ENCODE measurements around the gene TRIP13. TPM values are rescaled to one million over a fixed set of nuclear protein-coding genes. Genes with fewer than 3 reads are reported as not detected.

TRIP13 gene
- total and polyA plus RNA-seq, 4 donors, result 2.7 to 6.2 (median 3.2) TPM

DNA sequence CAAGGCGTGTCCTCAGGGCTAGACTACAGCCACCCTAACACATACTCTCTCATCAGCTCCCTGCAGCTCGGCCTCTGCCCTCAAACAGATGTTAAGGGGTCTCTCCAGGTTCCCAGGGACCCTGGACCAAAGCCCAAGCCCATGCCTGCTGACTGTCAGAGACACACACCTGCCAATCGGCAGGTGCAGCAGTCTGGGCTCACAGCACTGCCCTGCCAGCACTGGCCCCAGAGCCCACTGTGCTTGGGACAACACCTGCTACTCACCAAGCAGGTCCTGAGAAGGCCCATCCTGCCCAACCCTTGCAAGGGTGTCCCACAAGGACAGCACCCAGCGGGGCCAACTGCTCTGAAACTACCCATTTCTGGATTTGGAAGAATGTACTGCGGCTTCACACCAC, 21.7 kb upstream of the TRIP13 start:
- no peak overlapping the region for H3K4me3 ChIP-seq
- peaks cover 46 to 72% (median 60%) of the 10 kb centered on the region in 4 donors for H3K36me3 ChIP-seq (ENCODE audit: control insufficient read depth in 4 of 4, insufficient read depth in 4 of 4, low read length in 4 of 4)
- H3K27me3 ChIP-seq (ENCODE audit: control insufficient read depth in 3 of 3, insufficient read depth in 3 of 3, low read length in 2 of 3), result no peaks in the 10 kb centered on the region
- TF ChIP-seq CTCF (IDR thresholded peaks at IDR 0.05; ENCODE audit: control extremely low read depth, extremely low read depth), result no peak
- ATAC-seq (ENCODE audit: insufficient read depth, low FRiP score), result no peak
- WGBS, 2 donors, result 98% methylated on average over 5 of the region's 5 CpGs
- H3K9me3 ChIP-seq (ENCODE audit: control insufficient read depth in 4 of 4, insufficient read depth in 3 of 4, low read length in 3 of 4), result peaks cover 0 to 3% (median 0%) of the 10 kb centered on the region in 4 donors
- peaks cover 0 to 2% (median 0%) of the 10 kb centered on the region in 5 donors for H3K4me1 ChIP-seq (ENCODE audit: control insufficient read depth in 5 of 5, insufficient read depth in 5 of 5, low read length in 5 of 5)
- H3K27ac ChIP-seq (ENCODE audit: low read depth in 1 of 2, low read length in 1 of 2), result no peak overlapping the region
- H3K9ac ChIP-seq (ENCODE audit: insufficient read depth in 1 of 2, low read length in 2 of 2), result no peak overlapping the region
- DNase-seq, result no peak

GRCh38 chr5:871596-872298, 20.9 kb upstream of the TRIP13 start:
- no peaks in the 10 kb centered on the region for H3K27me3 ChIP-seq (ENCODE audit: control insufficient read depth in 3 of 3, insufficient read depth in 3 of 3, low read length in 2 of 3)
- 92 to 94% methylated on average over 29 of the region's 29 CpGs for WGBS, 2 donors
- no peak overlapping the region for H3K4me3 ChIP-seq
- no peak for ATAC-seq (ENCODE audit: insufficient read depth, low FRiP score)
- H3K4me1 ChIP-seq (ENCODE audit: control insufficient read depth in 5 of 5, insufficient read depth in 5 of 5, low read length in 5 of 5), result peaks cover 0 to 2% (median 0%) of the 10 kb centered on the region in 5 donors
- peaks cover 0 to 3% (median 0%) of the 10 kb centered on the region in 4 donors for H3K9me3 ChIP-seq (ENCODE audit: control insufficient read depth in 4 of 4, insufficient read depth in 3 of 4, low read length in 3 of 4)
- no peak for DNase-seq
- H3K36me3 ChIP-seq (ENCODE audit: control insufficient read depth in 4 of 4, insufficient read depth in 4 of 4, low read length in 4 of 4), result peaks cover 46 to 74% (median 60%) of the 10 kb centered on the region in 4 donors
- TF ChIP-seq CTCF (IDR thresholded peaks at IDR 0.05; ENCODE audit: control extremely low read depth, extremely low read depth), result no peak
- H3K27ac ChIP-seq (ENCODE audit: low read depth in 1 of 2, low read length in 1 of 2), result no peak overlapping the region
- no peak overlapping the region for H3K9ac ChIP-seq (ENCODE audit: insufficient read depth in 1 of 2, low read length in 2 of 2)

GRCh38 chr5:872301-872700, 20.4 kb upstream of the TRIP13 start:
- Histone ChIP-seq H3K27ac (ENCODE audit: low read depth in 1 of 2, low read length in 1 of 2) (no peak overlapping the region), H3K36me3 (ENCODE audit: control insufficient read depth in 4 of 4, insufficient read depth in 4 of 4, low read length in 4 of 4) (peaks cover 40 to 71% (median 59%) of the 10 kb centered on the region in 4 donors), H3K4me1 (ENCODE audit: control insufficient read depth in 5 of 5, insufficient read depth in 5 of 5, low read length in 5 of 5) (peaks cover 0 to 2% (median 0%) of the 10 kb centered on the region in 5 donors), H3K4me3 (no peak overlapping the region), H3K9ac (ENCODE audit: insufficient read depth in 1 of 2, low read length in 2 of 2) (no peak overlapping the region), H3K27me3 (ENCODE audit: control insufficient read depth in 3 of 3, insufficient read depth in 3 of 3, low read length in 2 of 3) (no peaks in the 10 kb centered on the region), H3K9me3 (ENCODE audit: control insufficient read depth in 4 of 4, insufficient read depth in 3 of 4, low read length in 3 of 4) (peaks cover 0 to under 1% (median 0%) of the 10 kb centered on the region in 4 donors)
- DNase-seq, result no peak
- 73 to 80% methylated on average over 10 of the region's 10 CpGs for WGBS, 2 donors
- no peak for ATAC-seq (ENCODE audit: insufficient read depth, low FRiP score)
- TF ChIP-seq CTCF (IDR thresholded peaks at IDR 0.05; ENCODE audit: control extremely low read depth, extremely low read depth), result no peak
